PC-9 (cell line): ENCODE data around the gene C1orf21. TPM values are rescaled to one million over a fixed set of nuclear protein-coding genes. Genes with fewer than 3 reads are reported as not detected.

Source experiments
- BruUV-seq: library from RNA; stranded (reverse); fragments of 400-500 nt; replicated peaks from 2 replicates; lab custom pipeline; 2021; lab: Mats Ljungman, UMichigan
- CTCF ChIA-PET: fragments of 300-600 bp; sonication (Branson Sonifier 250); formaldehyde crosslinking; loops from one replicate; lab custom pipeline; 2022; ENCODE audit warnings: antibody characterized with exemption; lab: Charles Lee
- POLR2A ChIA-PET: fragments of 300-600 bp; sonication (Branson Sonifier 250); formaldehyde crosslinking; loops from one replicate; lab custom pipeline; 2022; ENCODE audit warnings: antibody characterized with exemption; ENCODE audit not compliant: unreplicated experiment; lab: Charles Lee
- DNase-seq, 2 experiments: peaks; one replicate each; pipeline versions ENCODE4 v3.0.0 to v3.0.0-alpha.2; 2015 to 2022; ENCODE audit warnings: mixed read lengths in 1 of 2
- H2AFZ ChIP-seq: fragments of 200-600 bp; sonication (generic); 2 replicates; pipeline ENCODE4 v1.8.1; 2017; ENCODE audit warnings: antibody characterized with exemption
- H3F3A ChIP-seq: fragments of 200-600 bp; sonication (generic); 2 replicates; pipeline ENCODE4 v1.8.1; 2017; ENCODE audit warnings: antibody characterized with exemption, mild to moderate bottlenecking, low read depth; ENCODE audit not compliant: insufficient read depth
- H3K27ac ChIP-seq: fragments of 200-600 bp; sonication (generic); 2 replicates; pipeline ENCODE4 v1.6.1; 2016; ENCODE audit warnings: mixed run types
- H3K27me3 ChIP-seq: fragments of 200-600 bp; sonication (generic); 2 replicates; pipeline ENCODE4 v1.6.1; 2016; ENCODE audit warnings: low read depth, mixed run types; ENCODE audit not compliant: insufficient read depth
- H3K36me3 ChIP-seq: fragments of 200-600 bp; sonication (generic); 2 replicates; pipeline ENCODE4 v1.6.1; 2016; ENCODE audit warnings: low read depth, mixed run types
- H3K4me1 ChIP-seq: fragments of 200-600 bp; sonication (generic); replicated peaks from 2 replicates; pipeline ENCODE4 v1.6.1; 2016; ENCODE audit warnings: mixed run types; ENCODE audit not compliant: insufficient read depth
- H3K4me2 ChIP-seq: fragments of 200-600 bp; sonication (generic); 2 replicates; pipeline ENCODE4 v1.6.1; 2017; ENCODE audit warnings: mixed run types
- H3K4me3 ChIP-seq: fragments of 200-600 bp; sonication (generic); 2 replicates; pipeline ENCODE4 v1.6.1; 2016; ENCODE audit warnings: mixed run types
- H3K79me2 ChIP-seq: fragments of 200-600 bp; sonication (generic); 2 replicates; pipeline ENCODE4 v1.6.1; 2017; ENCODE audit warnings: low read depth, mixed run types
- H3K9me2 ChIP-seq: fragments of 200-600 bp; sonication (generic); 2 replicates; pipeline ENCODE4 v1.8.1; 2017; ENCODE audit warnings: mild to moderate bottlenecking; ENCODE audit not compliant: insufficient read depth
- H3K9me3 ChIP-seq: fragments of 200-600 bp; sonication (generic); 2 replicates; pipeline ENCODE4 v1.8.1; 2016; ENCODE audit warnings: low read depth; ENCODE audit not compliant: insufficient read depth
- H4K20me1 ChIP-seq: fragments of 200-600 bp; sonication (generic); 2 replicates; pipeline ENCODE4 v1.8.1; 2017; ENCODE audit not compliant: insufficient read depth
- EZH2 ChIP-seq: fragments of 200-600 bp; sonication (generic); IDR thresholded peaks from 2 replicates; pipeline ENCODE4 v1.8.0; 2017; ENCODE audit warnings: antibody characterized with exemption, low read depth
- intact Hi-C: fragments of 100-400 bp; cut with micrococcal nuclease; formaldehyde crosslinking; loops from one replicate; pipeline ENCODE4 v1.10.0; 2022; ENCODE audit not compliant: unreplicated experiment
- total RNA-seq: library from RNA; stranded (reverse); gene quantifications from 2 replicates; pipeline ENCODE4 v1.2.3, GENCODE V29; 2021
- TF ChIP-seq, protein P1 (sequence below): fragments of 200-600 bp; sonication (generic); conservative IDR thresholded peaks from 2 replicates; pipeline ENCODE4 v1.6.1; 2017; ENCODE audit warnings: mixed run types, antibody characterized with exemption, mild to moderate bottlenecking, moderate library complexity

C1orf21 gene
- total RNA-seq, 1 experiment from 2014 or later: 13.8 TPM

DNA sequence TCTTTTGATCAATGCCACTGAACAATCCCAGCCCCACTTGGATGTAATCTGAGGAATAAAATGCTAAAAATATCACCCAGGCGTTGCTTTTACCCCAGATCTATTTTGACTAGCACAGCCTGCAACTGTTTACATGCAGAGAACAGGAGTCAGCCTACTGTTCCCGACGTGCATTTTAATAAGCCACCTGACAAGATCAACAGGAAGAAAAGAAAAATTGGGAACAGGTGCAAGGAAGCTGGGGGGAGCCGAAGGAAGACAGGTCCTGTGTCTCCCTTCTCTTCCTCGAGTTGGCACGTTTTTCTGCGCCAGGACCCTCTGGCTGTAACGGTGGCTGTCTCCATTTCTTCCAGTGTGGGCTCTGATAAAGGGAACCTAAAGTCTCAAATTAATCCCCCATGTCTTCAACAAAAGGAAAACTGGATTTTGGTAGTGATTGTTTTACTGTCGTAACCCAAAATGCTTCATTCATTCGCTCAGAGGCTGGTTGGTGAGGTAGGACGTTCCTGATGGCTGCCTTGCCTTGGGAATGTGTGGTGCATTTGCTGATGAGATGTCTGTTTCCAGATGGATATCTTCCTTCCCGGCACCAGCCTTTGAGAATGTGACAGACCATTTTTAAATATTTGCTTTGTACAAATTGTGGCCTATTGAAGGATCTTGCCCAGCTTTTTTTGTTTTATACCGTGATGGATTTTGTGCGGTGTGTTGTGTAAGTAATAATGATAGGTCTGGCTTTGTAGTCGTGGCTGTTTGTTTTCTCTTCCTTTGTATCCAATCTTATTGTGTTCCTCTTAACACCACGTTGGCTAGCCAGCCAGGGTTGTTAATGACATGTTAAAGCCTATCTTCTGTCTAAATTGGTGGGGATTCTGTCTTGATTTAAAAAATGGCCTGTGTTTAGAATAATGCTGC is 117.5 kb downstream of the C1orf21 start:
- TF ChIP-seq, protein P1, sequence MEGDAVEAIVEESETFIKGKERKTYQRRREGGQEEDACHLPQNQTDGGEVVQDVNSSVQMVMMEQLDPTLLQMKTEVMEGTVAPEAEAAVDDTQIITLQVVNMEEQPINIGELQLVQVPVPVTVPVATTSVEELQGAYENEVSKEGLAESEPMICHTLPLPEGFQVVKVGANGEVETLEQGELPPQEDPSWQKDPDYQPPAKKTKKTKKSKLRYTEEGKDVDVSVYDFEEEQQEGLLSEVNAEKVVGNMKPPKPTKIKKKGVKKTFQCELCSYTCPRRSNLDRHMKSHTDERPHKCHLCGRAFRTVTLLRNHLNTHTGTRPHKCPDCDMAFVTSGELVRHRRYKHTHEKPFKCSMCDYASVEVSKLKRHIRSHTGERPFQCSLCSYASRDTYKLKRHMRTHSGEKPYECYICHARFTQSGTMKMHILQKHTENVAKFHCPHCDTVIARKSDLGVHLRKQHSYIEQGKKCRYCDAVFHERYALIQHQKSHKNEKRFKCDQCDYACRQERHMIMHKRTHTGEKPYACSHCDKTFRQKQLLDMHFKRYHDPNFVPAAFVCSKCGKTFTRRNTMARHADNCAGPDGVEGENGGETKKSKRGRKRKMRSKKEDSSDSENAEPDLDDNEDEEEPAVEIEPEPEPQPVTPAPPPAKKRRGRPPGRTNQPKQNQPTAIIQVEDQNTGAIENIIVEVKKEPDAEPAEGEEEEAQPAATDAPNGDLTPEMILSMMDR: no peak
- TF ChIP-seq EZH2: no peak

DNA sequence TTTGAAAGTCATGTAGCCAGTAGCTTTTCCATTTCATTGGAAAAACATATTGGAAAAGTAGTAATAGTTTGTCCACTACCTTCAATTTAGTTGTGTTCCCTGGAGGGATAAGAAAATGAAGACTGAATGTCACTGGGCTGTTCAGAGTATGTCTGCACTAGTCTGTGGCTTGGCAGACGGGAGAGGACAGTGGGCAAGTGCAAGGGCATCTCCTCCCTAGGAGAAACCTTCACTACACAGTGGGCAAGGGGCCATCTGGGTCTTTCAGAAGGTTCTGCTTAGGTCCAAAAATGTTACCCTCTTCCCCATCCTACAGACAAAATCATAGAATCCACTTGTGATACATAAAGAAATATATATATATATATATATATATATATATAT is 118.1 kb downstream of the C1orf21 start:
- ChIA-PET POLR2A (no interaction called here), CTCF (no interaction called here)
- no TSS peak for BruUV-seq
- Histone ChIP-seq H3K4me2 (no peak overlapping the region), H3K27ac (no peak overlapping the region), H3F3A (no peaks in the 10 kb centered on the region), H3K4me1 (no peaks in the 10 kb centered on the region), H3K79me2 (no peaks in the 10 kb centered on the region), H3K36me3 (no peaks in the 10 kb centered on the region), H3K27me3 (no peaks in the 10 kb centered on the region), H3K9me2 (no peaks in the 10 kb centered on the region), H3K4me3 (no peak overlapping the region), H2AFZ (no peak overlapping the region), H3K9me3 (no peaks in the 10 kb centered on the region), H4K20me1 (no peaks in the 10 kb centered on the region)
- intact Hi-C loops: no loop called here
- no peak for DNase-seq
- no peak for TF ChIP-seq EZH2
- TF ChIP-seq, protein P1: no peak

More for the DNA sequence above, 117.5 kb downstream of the C1orf21 start:
- Histone ChIP-seq H4K20me1 (no peaks in the 10 kb centered on the region), H3K4me3 (no peak overlapping the region), H3K4me2 (no peak overlapping the region), H3K9me2 (no peaks in the 10 kb centered on the region), H3K36me3 (no peaks in the 10 kb centered on the region), H3K27me3 (no peaks in the 10 kb centered on the region), H3K9me3 (no peaks in the 10 kb centered on the region), H3K27ac (no peak overlapping the region), H2AFZ (no peak overlapping the region), H3K79me2 (no peaks in the 10 kb centered on the region), H3K4me1 (no peaks in the 10 kb centered on the region), H3F3A (no peaks in the 10 kb centered on the region)
- no TSS peak for BruUV-seq
- intact Hi-C loops: no loop called here
- CTCF ChIA-PET: no interaction called here
- POLR2A ChIA-PET: no interaction called here
- DNase-seq: no peak

DNA sequence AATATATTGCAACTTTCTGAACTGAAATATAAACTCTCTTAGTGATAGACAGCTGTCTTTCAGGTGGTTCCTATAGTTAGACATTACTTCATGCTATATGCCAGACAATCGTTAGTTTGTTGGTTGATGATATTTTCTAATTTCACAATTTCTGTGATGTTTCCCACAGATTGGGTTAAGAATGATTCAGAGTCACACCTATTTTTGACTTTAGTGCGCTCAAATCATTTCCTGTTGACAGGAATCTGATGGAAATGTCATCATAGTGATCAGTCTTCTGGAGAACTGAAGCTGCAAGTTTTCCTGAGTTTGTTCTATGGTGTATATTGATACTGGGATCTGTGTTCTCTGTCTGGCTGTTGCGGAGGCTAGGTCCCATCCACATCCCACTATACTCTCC is 119.7 kb downstream of the C1orf21 start:
- CTCF ChIA-PET: no interaction called here
- intact Hi-C loops: no loop called here

More for the DNA sequence above, 119.7 kb downstream of the C1orf21 start:
- no peaks in the 10 kb centered on the region for H3K9me3 ChIP-seq
- no peak overlapping the region for H2AFZ ChIP-seq
- no peak overlapping the region for H3K4me2 ChIP-seq
- no peaks in the 10 kb centered on the region for H3K36me3 ChIP-seq
- H3F3A ChIP-seq: no peaks in the 10 kb centered on the region
- H3K79me2 ChIP-seq: no peaks in the 10 kb centered on the region
- POLR2A ChIA-PET: no interaction called here
- TF ChIP-seq, protein P1: no peak
- TF ChIP-seq EZH2: no peak
- BruUV-seq: no TSS peak
- H3K27me3 ChIP-seq: no peaks in the 10 kb centered on the region
- H3K4me1 ChIP-seq: no peaks in the 10 kb centered on the region
- no peaks in the 10 kb centered on the region for H4K20me1 ChIP-seq
- DNase-seq: no peak
- H3K27ac ChIP-seq: no peak overlapping the region
- H3K9me2 ChIP-seq: no peaks in the 10 kb centered on the region
- no peak overlapping the region for H3K4me3 ChIP-seq
